Osteoblast (primary cell): ENCODE results near the gene ADGRG3. TPM values are rescaled to one million over a fixed set of nuclear protein-coding genes. Genes with fewer than 3 reads are reported as not detected.
"Not testable (repeated sequence)": the region's sequence is repeated elsewhere in the genome, so short reads cannot be mapped to it uniquely, and the experiment has no call there.

Source experiments
- DNase-seq: peaks from one replicate; pipeline ENCODE4 v3.0.0; 2011; ENCODE audit warnings: low spot score, mixed read lengths; ENCODE audit not compliant: insufficient read length; ENCODE audit errors: missing footprints
- H2AFZ ChIP-seq: 2 replicates; pipeline ENCODE4 v1.6.0; 2011; ENCODE audit warnings: mild to moderate bottlenecking, low read length
- H3K27ac ChIP-seq: 2 replicates; pipeline ENCODE4 v1.5.1; 2011; ENCODE audit warnings: mild to moderate bottlenecking, low read depth, low read length, moderate library complexity
- H3K27me3 ChIP-seq: 2 replicates; pipeline ENCODE4 v1.6.0; 2012; ENCODE audit warnings: mild to moderate bottlenecking, control low read depth, inconsistent platforms, low read length, moderate library complexity; ENCODE audit not compliant: insufficient read depth
- H3K36me3 ChIP-seq: 2 replicates; pipeline ENCODE4 v1.5.1; 2011; ENCODE audit warnings: mild to moderate bottlenecking, low read length, control low read depth, moderate library complexity; ENCODE audit not compliant: insufficient read depth
- H3K4me1 ChIP-seq: 2 replicates; pipeline ENCODE4 v1.5.1; 2011; ENCODE audit warnings: mild to moderate bottlenecking, low read length, control low read depth, moderate library complexity; ENCODE audit not compliant: insufficient read depth
- H3K4me2 ChIP-seq: 2 replicates; pipeline ENCODE4 v1.6.0; 2011; ENCODE audit warnings: mild to moderate bottlenecking, low read length; ENCODE audit not compliant: insufficient read depth
- H3K4me3 ChIP-seq: fragments of 200-600 bp; sonication (generic); 3 replicates; pipeline ENCODE4 v1.5.1; 2012; ENCODE audit warnings: mild to moderate bottlenecking, low read length, inconsistent platforms; ENCODE audit not compliant: insufficient read depth
- H3K79me2 ChIP-seq: 2 replicates; pipeline ENCODE4 v1.6.0; 2012; ENCODE audit warnings: mild to moderate bottlenecking, low read length, control low read depth, inconsistent platforms; ENCODE audit not compliant: insufficient read depth
- H3K9me3 ChIP-seq: 2 replicates; pipeline ENCODE4 v1.5.1; 2011; ENCODE audit warnings: low read depth, low read length, control low read depth
- H4K20me1 ChIP-seq: 2 replicates; pipeline ENCODE4 v1.6.0; 2012; ENCODE audit warnings: mild to moderate bottlenecking, low read length, control low read depth; ENCODE audit not compliant: insufficient read depth
- CTCF ChIP-seq: IDR thresholded peaks from 2 replicates; pipeline ENCODE4 v1.5.1; 2011; ENCODE audit warnings: mild to moderate bottlenecking, low read depth, low read length, moderate library complexity; ENCODE audit errors: extremely low read depth
- total RNA-seq: library from RNA; depleted of rRNA; stranded (reverse); fragments of >200 nt; gene quantifications from 2 replicates; pipeline ENCODE4 v1.2.3, GENCODE V29; 2012

The ADGRG3 gene
- total RNA-seq, 1 donor: not detected

- Histone ChIP-seq H3K4me2 (no peak overlapping the region), H3K9me3 (no peaks in the 10 kb centered on the region), H3K79me2 (no peaks in the 10 kb centered on the region), H3K36me3 (no peaks in the 10 kb centered on the region), H2AFZ (no peak overlapping the region), H3K4me3 (no peak overlapping the region), H3K27ac (no peak overlapping the region), H4K20me1 (no peaks in the 10 kb centered on the region), H3K4me1 (no peaks in the 10 kb centered on the region), H3K27me3 (peaks cover 66% of the 10 kb centered on the region)
- no peak for TF ChIP-seq CTCF
- no peak for DNase-seq
Measured at GRCh38 chr16:57711346-57711745, 43.2 kb downstream of the ADGRG3 start.

- Histone ChIP-seq H3K36me3 (no peaks in the 10 kb centered on the region), H3K79me2 (no peaks in the 10 kb centered on the region), H3K27ac (no peak overlapping the region), H4K20me1 (no peaks in the 10 kb centered on the region), H3K27me3 (peaks cover 62% of the 10 kb centered on the region), H3K4me2 (no peak overlapping the region), H3K4me1 (no peaks in the 10 kb centered on the region), H3K4me3 (no peak overlapping the region), H3K9me3 (no peaks in the 10 kb centered on the region), H2AFZ (no peak overlapping the region)
- DNase-seq: no peak
- TF ChIP-seq CTCF: no peak
Measured at GRCh38 chr16:57711993-57712392, 43.9 kb downstream of the ADGRG3 start.

- H3K36me3 ChIP-seq, H3K4me1 ChIP-seq, H3K27ac ChIP-seq, H3K4me3 ChIP-seq, H4K20me1 ChIP-seq, H3K79me2 ChIP-seq, DNase-seq, H3K9me3 ChIP-seq, H3K4me2 ChIP-seq, H2AFZ ChIP-seq: not testable (repeated sequence)
- peaks cover 57% of the 10 kb centered on the region for H3K27me3 ChIP-seq
Measured at GRCh38 chr16:57712569-57712968, 44.5 kb downstream of the ADGRG3 start.

- no peak overlapping the region for H3K4me3 ChIP-seq
- no peak for DNase-seq
- H2AFZ ChIP-seq: no peak overlapping the region
- H3K36me3 ChIP-seq: no peaks in the 10 kb centered on the region
- H3K79me2 ChIP-seq: no peaks in the 10 kb centered on the region
- H3K4me1 ChIP-seq: no peaks in the 10 kb centered on the region
- TF ChIP-seq CTCF: no peak
- H4K20me1 ChIP-seq: no peaks in the 10 kb centered on the region
- H3K27me3 ChIP-seq: peaks cover 57% of the 10 kb centered on the region
- no peak overlapping the region for H3K4me2 ChIP-seq
- no peak overlapping the region for H3K27ac ChIP-seq
- H3K9me3 ChIP-seq: no peaks in the 10 kb centered on the region
Measured at GRCh38 chr16:57713596-57713995, 45.5 kb downstream of the ADGRG3 start.

GRCh38 chr16:57714047-57714446 lies 45.9 kb downstream of the ADGRG3 start:
- DNase-seq: no peak
- Histone ChIP-seq H3K9me3 (no peaks in the 10 kb centered on the region), H4K20me1 (no peaks in the 10 kb centered on the region), H3K4me2 (no peak overlapping the region), H3K36me3 (no peaks in the 10 kb centered on the region), H3K27ac (no peak overlapping the region), H3K79me2 (no peaks in the 10 kb centered on the region), H3K27me3 (peaks cover 57% of the 10 kb centered on the region), H3K4me1 (no peaks in the 10 kb centered on the region), H3K4me3 (no peak overlapping the region), H2AFZ (no peak overlapping the region)
- TF ChIP-seq CTCF: no peak
